ENCODE results near the gene MAP3K21.

MAP3K21 gene

GRCh38 chr1:233295237-233295974, 32.1 kb upstream of the MAP3K21 start, which contains the start of gene PCNX2 (continued):
- TF ChIP-seq ZNF280D (tag by site-specific recombination; IDR thresholded peaks at IDR 0.05) (no peak), SP2 (tag by site-specific recombination; IDR thresholded peaks at IDR 0.05) (peak; percentile 75), HOXD13 (CRISPR knock-in tag; IDR thresholded peaks at IDR 0.05; ENCODE audit: borderline replicate concordance) (0 out of 2 replicates have a peak, but pooled peaks have one; percentile 21), ZNF488 (tag by site-specific recombination; IDR thresholded peaks at IDR 0.05) (no peak), KLF10 (tag by site-specific recombination; IDR thresholded peaks at IDR 0.05) (peak; percentile 55; the same call in 1 of the 2 replicates), ZNF121 (tag by site-specific recombination; IDR thresholded peaks at IDR 0.05) (no peak), ZFP3 (tag by site-specific recombination; IDR thresholded peaks at IDR 0.05; ENCODE audit: low read depth) (no peak), KLF7 (tag by site-specific recombination; IDR thresholded peaks at IDR 0.05; ENCODE audit: borderline replicate concordance) (no peak), ZNF423 (tag by site-specific recombination; IDR thresholded peaks at IDR 0.05) (peak; percentile 40; the same call in 1 of the 2 replicates), YY1 (tag by site-specific recombination; IDR thresholded peaks at IDR 0.05) (peak; percentile 88), GFI1B (tag by site-specific recombination; IDR thresholded peaks at IDR 0.05) (no peak), ZNF10 (tag by site-specific recombination; IDR thresholded peaks at IDR 0.05) (peak; percentile 75), PRDM4 (tag by site-specific recombination; IDR thresholded peaks at IDR 0.05) (no peak), ZNF747 (tag by site-specific recombination; IDR thresholded peaks at IDR 0.05) (no peak), ZNF426 (tag by site-specific recombination; IDR thresholded peaks at IDR 0.05) (no peak), GLI2 (tag by site-specific recombination; IDR thresholded peaks at IDR 0.05; ENCODE audit: borderline replicate concordance, low read depth) (no peak), PRDM6 (tag by site-specific recombination; IDR thresholded peaks at IDR 0.05) (no peak), ZNF157 (tag by site-specific recombination; IDR thresholded peaks at IDR 0.05) (no peak), ELK4 (IDR thresholded peaks at IDR 0.05; ENCODE audit: borderline replicate concordance, low read depth, low read length) (no peak), ZBTB20 (tag by site-specific recombination; IDR thresholded peaks at IDR 0.05) (peak; percentile 88), OSR2 (tag by site-specific recombination; IDR thresholded peaks at IDR 0.05) (0 out of 2 replicates have a peak, but pooled peaks have one; percentile 3), REST (tag by site-specific recombination; IDR thresholded peaks at IDR 0.05) (peak; percentile 69), ZNF214 (tag by site-specific recombination; IDR thresholded peaks at IDR 0.05; ENCODE audit: borderline replicate concordance) (no peak), ZNF510 (tag by site-specific recombination; IDR thresholded peaks at IDR 0.05; ENCODE audit: insufficient replicate concordance) (no peak), ZFHX2 (tag by site-specific recombination; conservative IDR thresholded peaks at IDR 0.05) (peak; percentile 43; the same call in 1 of the 2 replicates), SCRT1 (tag by site-specific recombination; IDR thresholded peaks at IDR 0.05; ENCODE audit: borderline replicate concordance) (peak; percentile 20; the same call in 1 of the 2 replicates)

Data from HEK293 (cell line).